ENCODE results near the gene WWOX.

The WWOX gene

DNA sequence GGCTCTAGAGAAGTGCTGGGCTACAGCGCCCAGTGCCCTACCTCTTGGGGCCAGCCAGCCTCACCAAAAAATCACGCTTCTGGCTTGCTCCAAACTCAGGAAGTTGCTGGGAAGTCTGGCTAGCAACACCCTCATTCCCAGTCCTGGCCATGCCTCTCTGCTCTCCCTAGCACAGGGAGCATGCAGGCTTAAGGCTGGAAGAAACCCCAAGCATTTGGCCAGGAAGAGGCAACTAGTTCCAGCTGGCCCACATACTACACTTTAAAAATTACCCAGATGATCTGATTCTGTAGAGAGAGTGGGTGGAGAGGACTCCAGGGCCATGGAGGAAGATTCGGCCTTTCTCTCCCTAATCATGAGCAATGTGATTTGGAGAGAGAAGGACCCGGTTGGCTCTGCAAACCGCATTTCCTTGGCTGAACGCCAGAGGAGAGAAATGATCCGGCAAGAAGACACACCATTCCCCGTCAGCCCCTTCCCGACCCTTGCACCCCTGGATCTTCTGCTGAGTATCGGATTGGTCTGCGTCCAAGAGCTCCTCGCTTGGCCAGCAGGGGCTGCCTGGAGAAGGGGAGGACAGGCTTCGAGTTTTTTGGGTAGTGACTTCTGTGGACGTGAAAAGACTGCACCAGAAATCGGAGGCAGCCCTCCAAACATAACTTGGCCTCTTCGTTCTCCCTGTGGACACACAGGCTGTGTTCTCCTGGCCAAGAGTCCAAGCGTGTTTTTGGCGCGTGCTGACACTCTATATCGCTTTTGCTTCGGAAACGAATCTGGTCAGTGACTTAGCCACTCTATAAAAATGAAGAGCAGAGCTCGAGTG, 406.3 kb downstream of the WWOX start:
- TF ChIP-seq, protein P1, sequence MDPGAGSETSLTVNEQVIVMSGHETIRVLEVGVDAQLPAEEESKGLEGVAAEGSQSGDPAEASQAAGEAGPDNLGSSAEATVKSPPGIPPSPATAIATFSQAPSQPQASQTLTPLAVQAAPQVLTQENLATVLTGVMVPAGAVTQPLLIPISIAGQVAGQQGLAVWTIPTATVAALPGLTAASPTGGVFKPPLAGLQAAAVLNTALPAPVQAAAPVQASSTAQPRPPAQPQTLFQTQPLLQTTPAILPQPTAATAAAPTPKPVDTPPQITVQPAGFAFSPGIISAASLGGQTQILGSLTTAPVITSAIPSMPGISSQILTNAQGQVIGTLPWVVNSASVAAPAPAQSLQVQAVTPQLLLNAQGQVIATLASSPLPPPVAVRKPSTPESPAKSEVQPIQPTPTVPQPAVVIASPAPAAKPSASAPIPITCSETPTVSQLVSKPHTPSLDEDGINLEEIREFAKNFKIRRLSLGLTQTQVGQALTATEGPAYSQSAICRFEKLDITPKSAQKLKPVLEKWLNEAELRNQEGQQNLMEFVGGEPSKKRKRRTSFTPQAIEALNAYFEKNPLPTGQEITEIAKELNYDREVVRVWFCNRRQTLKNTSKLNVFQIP (CRISPR knock-in tag; IDR thresholded peaks at IDR 0.05; ENCODE audit: borderline replicate concordance, low read depth): no peak
- no peak for TF ChIP-seq ZNF8 (CRISPR knock-in tag; IDR thresholded peaks at IDR 0.05)
- TF ChIP-seq PPARA (CRISPR knock-in tag; IDR thresholded peaks at IDR 0.05; ENCODE audit: borderline replicate concordance): no peak
- no peak for TF ChIP-seq ZC3H10 (CRISPR knock-in tag; IDR thresholded peaks at IDR 0.05)
- no peak for ATAC-seq

DNA sequence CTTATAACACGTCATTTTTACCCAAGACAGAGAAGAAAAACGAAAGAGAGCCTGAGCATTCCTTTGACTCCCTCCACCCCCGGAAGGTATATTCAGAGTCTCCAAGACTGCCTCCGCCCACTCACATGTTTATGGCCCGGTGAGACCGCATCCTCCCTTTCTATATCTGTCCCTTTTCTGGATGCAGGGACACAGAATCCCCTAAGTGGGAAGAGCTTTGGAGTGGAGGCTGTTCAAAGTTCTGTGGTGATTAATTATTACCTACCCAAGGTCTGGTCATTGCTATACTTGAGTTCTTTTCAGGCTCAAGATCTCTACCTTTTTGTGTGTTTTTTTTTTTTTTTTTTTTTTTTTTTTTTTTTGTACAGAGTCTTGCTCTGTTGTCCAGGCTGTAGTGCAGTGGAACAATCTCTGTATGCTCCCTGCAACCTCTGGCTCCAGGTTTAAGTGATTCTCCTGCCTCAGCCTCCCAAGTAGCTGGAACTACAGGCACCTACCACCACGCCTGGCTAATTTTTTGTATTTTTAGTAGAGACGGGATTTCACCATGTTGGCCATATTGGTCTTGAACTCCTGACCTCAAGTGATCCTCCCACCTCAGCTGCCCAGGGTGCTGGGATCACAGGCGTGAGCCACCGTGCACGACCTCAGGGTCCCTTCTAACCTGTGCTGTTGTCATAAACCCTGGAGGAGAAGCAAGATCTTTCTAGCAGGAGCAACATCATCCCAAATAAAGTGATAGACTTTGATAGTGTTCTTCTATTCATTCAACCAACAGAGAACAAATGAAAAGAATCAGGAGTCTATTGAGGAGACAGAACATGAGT, 407.1 kb downstream of the WWOX start:
- TF ChIP-seq TCF4 (CRISPR knock-in tag; IDR thresholded peaks at IDR 0.05; ENCODE audit: borderline replicate concordance): no peak
- TF ChIP-seq CSDC2 (CRISPR knock-in tag; IDR thresholded peaks at IDR 0.05): no peak
- TF ChIP-seq ISL1 (CRISPR knock-in tag; IDR thresholded peaks at IDR 0.05): no peak
- TF ChIP-seq RARB (CRISPR knock-in tag; IDR thresholded peaks at IDR 0.05): no peak
- TF ChIP-seq OSR1 (CRISPR knock-in tag; IDR thresholded peaks at IDR 0.05): no peak
- TF ChIP-seq ZC3H10 (CRISPR knock-in tag; IDR thresholded peaks at IDR 0.05): no peak
- TF ChIP-seq ESRRG (CRISPR knock-in tag; IDR thresholded peaks at IDR 0.05): no peak
- TF ChIP-seq ZNF70 (CRISPR knock-in tag; IDR thresholded peaks at IDR 0.05): no peak
- TF ChIP-seq ZNF8 (CRISPR knock-in tag; IDR thresholded peaks at IDR 0.05): no peak
- no peak for TF ChIP-seq ZFP30 (CRISPR knock-in tag; IDR thresholded peaks at IDR 0.05)
- TF ChIP-seq, protein P2, sequence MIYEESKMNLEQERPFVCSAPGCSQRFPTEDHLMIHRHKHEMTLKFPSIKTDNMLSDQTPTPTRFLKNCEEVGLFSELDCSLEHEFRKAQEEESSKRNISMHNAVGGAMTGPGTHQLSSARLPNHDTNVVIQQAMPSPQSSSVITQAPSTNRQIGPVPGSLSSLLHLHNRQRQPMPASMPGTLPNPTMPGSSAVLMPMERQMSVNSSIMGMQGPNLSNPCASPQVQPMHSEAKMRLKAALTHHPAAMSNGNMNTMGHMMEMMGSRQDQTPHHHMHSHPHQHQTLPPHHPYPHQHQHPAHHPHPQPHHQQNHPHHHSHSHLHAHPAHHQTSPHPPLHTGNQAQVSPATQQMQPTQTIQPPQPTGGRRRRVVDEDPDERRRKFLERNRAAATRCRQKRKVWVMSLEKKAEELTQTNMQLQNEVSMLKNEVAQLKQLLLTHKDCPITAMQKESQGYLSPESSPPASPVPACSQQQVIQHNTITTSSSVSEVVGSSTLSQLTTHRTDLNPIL (CRISPR knock-in tag; IDR thresholded peaks at IDR 0.05; ENCODE audit: low read depth): no peak
- TF ChIP-seq, protein P3, sequence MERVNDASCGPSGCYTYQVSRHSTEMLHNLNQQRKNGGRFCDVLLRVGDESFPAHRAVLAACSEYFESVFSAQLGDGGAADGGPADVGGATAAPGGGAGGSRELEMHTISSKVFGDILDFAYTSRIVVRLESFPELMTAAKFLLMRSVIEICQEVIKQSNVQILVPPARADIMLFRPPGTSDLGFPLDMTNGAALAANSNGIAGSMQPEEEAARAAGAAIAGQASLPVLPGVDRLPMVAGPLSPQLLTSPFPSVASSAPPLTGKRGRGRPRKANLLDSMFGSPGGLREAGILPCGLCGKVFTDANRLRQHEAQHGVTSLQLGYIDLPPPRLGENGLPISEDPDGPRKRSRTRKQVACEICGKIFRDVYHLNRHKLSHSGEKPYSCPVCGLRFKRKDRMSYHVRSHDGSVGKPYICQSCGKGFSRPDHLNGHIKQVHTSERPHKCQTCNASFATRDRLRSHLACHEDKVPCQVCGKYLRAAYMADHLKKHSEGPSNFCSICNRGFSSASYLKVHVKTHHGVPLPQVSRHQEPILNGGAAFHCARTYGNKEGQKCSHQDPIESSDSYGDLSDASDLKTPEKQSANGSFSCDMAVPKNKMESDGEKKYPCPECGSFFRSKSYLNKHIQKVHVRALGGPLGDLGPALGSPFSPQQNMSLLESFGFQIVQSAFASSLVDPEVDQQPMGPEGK (CRISPR knock-in tag; IDR thresholded peaks at IDR 0.05; ENCODE audit: borderline replicate concordance): no peak
- TF ChIP-seq TOX (CRISPR knock-in tag; IDR thresholded peaks at IDR 0.05; ENCODE audit: borderline replicate concordance): no peak
- TF ChIP-seq, protein P4, sequence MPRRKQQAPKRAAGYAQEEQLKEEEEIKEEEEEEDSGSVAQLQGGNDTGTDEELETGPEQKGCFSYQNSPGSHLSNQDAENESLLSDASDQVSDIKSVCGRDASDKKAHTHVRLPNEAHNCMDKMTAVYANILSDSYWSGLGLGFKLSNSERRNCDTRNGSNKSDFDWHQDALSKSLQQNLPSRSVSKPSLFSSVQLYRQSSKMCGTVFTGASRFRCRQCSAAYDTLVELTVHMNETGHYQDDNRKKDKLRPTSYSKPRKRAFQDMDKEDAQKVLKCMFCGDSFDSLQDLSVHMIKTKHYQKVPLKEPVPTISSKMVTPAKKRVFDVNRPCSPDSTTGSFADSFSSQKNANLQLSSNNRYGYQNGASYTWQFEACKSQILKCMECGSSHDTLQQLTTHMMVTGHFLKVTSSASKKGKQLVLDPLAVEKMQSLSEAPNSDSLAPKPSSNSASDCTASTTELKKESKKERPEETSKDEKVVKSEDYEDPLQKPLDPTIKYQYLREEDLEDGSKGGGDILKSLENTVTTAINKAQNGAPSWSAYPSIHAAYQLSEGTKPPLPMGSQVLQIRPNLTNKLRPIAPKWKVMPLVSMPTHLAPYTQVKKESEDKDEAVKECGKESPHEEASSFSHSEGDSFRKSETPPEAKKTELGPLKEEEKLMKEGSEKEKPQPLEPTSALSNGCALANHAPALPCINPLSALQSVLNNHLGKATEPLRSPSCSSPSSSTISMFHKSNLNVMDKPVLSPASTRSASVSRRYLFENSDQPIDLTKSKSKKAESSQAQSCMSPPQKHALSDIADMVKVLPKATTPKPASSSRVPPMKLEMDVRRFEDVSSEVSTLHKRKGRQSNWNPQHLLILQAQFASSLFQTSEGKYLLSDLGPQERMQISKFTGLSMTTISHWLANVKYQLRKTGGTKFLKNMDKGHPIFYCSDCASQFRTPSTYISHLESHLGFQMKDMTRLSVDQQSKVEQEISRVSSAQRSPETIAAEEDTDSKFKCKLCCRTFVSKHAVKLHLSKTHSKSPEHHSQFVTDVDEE (CRISPR knock-in tag; IDR thresholded peaks at IDR 0.05): no peak
- TF ChIP-seq BACH2 (CRISPR knock-in tag; IDR thresholded peaks at IDR 0.05; ENCODE audit: borderline replicate concordance): no peak
- no peak for TF ChIP-seq ARNTL (CRISPR knock-in tag; IDR thresholded peaks at IDR 0.05; ENCODE audit: borderline replicate concordance, low read depth)
- TF ChIP-seq GLIS3 (CRISPR knock-in tag; IDR thresholded peaks at IDR 0.05): no peak
- TF ChIP-seq, protein P1 (CRISPR knock-in tag; IDR thresholded peaks at IDR 0.05; ENCODE audit: borderline replicate concordance, low read depth): no peak
- TF ChIP-seq ZFP3 (CRISPR knock-in tag; IDR thresholded peaks at IDR 0.05): no peak
- no peak for ATAC-seq

Measured in SK-N-SH treated with all-trans-retinoic acid at 6 μM for 48 hours (cell line).